NCI-H187 (cell line): ENCODE results near the gene TMEM151B.
"Not testable (repeated sequence)": the region's sequence is repeated elsewhere in the genome, so short reads cannot be mapped to it uniquely, and the experiment has no call there.

Experiments used
- DNase-seq, 2 experiments: peaks; one replicate each; lab custom pipeline; 2025; lab: John Stamatoyannopoulos, UW

Gene TMEM151B

DNA sequence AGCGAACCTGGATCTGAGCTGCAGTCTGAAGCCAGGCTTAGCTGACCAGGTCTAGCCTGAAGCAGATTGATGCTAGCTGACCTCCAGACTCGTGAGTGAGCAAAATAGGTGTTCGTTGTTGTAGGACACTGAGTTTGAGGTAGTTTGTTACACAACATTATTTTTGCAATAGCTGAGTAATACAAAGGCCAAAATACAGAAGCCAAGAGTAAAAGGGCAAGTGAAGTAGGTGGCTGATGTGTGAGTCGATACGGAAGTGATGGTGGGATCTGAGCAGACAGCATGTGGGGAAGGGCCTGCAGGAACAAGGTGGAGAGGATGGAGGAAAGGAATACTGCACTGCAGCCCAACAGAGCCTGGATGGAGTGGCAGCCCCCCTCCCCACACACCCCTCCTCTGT is 63.7 kb downstream of the TMEM151B start:
- DNase-seq, result no peak

DNA sequence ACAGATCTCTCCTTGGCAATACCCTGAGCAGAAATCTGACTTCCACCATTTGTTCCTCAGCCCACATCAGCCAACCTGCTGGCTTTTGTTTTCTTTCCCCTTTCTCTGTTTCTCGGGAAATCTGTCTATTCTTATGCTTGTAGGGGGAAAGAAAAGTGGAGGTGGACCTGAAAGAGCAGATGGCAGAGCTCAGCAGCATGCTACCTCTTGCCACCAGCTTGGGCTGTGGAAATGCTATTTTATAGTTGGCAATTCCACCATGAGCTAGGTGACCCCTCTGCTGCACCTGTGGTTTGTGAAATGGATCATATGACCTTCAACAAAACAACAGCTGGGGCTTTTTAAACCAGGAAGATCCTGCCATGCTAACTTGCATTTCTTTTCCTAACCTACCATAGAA is 65.4 kb downstream of the TMEM151B start:
- DNase-seq, result no peak

DNA sequence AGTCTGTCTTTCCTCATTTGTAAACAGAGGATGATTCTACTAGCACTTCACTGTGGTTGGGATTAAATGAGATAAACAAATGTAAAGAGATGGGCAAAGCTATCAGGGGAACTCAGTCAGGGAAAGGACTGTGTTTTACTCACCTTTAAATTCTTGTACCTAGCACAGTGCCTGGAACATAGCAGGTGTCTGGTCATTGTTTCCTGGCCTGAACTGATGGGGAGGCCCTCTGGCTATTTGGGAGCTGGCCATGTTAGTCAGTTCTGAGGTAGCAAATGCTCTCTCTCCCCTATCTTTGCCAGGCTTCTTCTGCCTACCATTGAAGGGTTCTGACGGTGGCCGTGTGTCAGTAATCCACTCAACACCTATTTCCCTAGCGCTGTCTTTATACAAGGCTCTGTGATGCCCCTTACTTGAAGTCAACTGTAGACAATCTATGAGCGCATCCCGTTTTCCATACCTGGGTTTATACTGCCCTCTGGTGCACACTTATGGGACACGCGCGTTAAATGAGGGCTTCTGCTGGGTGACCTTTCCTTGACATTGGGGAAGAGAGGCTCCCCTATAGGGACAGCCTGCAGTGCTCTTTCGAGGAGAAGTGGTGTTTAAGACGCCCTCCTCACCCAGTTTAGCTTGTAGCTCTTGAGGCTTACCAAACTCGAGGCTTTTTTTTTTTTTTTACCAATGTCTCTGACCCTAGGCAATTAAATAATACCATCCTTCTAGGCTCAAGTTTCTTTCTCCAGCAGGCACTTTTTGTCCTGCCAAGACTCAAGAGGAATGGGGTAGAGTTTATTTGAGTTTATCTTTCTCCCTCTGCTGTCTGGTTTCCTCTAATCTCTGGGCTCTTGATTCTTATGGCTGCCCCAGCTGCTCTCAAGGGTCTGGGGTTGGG is 68.2 kb downstream of the TMEM151B start:
- DNase-seq, result peak; percentile 37 to 70

DNA sequence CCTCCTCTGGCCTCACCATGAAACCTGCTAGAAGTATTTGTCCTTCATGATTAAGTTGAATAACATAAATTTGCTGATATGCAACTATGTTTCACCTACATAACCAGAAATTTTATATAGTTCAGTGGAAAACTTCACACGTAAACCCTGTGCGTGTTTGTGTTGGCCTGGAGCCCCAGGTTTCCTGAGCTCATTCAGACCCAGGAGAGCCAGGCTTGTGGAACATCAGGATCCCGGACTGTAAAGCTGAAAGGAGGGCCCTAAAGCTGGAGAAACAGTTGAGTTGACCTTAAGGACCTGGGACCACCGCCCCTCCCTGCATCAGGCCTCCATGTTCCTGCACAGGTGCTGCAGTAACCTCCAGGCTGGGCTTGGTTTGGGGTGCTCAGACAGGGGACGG is 69.1 kb downstream of the TMEM151B start:
- DNase-seq, result no peak

DNA sequence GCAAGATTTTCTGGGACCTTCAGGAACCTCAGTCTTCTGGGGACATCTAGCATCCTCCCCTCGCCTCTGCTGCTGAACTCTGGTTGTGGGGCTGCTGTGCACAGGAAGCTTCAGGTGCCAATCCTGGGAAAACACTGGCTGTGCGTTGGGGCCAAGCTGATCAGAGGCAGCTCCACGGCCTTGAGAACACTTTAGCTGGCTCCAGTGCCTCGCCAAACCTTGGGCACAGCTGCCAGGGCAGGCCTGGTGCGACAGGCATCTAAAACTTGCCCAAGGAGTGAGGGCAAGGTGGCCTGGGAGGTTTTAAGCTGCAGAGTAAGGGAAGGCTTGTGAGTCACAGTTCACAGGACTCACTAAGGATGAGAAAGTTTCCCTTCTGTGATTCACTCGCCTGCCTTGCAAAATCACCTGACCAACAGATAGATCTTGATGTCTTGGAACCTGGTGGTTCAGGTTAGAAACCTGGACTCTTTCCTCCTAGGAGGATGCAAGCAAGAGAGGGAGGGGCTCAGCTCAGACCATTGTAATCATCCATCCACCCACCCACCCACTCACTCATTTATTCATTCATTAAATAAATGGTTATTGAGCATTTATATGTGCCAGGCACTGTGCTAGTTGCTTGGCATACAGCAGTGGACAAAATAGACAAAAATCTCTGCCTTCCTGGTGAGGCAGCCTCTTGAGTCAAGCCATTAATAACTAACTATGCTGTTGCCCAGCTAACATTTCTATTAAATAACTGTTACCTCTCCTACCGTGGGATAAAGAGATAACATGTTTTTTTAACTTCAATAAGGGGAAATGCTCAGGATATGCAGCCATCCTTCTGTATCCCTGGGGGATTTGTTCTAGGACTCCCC is 69.7 kb downstream of the TMEM151B start:
- no peak for DNase-seq

DNA sequence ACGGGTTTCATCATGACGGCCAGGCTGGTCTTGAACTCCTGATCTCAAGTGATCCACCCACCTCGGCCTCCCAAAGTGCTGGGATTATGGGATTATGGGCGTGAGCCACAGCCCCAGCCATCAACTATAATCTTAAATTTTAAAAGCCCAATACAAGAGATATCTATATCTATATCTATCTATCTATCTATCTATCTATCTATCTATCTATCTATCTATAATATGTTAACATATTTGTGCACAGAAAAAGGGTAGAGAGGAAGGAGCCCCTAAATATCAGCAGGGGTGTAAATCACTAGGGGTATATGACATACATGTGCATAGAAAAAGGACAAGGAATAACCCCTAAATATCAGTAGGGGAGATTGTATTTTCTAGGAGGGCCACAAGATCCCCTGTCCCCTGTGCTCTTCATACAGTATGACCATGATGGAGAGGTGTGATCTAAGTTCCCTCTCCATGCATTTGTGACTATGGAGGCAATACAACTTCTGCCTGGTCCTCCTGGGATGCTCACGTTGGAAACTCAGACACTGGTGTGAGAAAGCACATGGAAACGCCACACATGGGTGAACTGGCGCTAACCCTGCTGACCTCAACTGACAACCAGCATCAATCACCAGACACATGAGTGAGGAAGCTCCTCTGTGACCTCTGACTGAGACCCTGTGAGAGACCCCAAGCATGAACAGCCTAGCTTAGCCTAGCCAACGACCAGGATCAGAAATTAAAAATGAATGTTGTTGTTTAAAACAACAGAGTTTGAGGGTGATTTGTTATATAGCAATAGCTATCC is 71.0 kb downstream of the TMEM151B start:
- DNase-seq, result no peak

- DNase-seq, result no peak
Observed at GRCh38 chr6:44342052-44342451, 71.8 kb downstream of the TMEM151B start.

GRCh38 chr6:44342489-44342888 is 72.2 kb downstream of the TMEM151B start, which contains the start of gene SPATS1:
Gene SPATS1 (plus strand): TSS chr6:44342650. CDS start chr6:44343096, 446 bp downstream.
- no peak for DNase-seq

DNA sequence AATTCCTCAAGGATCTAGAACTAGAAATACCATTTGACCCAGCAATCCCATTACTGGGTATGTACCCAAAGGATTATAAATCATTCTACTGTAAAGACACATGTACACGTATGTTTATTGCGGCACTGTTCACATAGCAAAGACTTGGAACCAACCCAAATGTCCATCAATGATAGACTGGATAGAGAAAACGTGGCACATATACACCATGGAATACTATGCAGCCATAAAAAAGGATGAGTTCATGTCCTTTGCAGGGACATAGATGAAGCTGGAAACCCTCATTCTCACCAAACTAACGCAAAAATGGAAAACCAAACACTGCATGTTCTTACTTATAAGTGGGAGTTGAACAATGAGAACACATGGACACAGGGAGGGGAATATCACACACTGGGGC is 76.6 kb downstream of the TMEM151B start:
- DNase-seq, result not testable (repeated sequence)

DNA sequence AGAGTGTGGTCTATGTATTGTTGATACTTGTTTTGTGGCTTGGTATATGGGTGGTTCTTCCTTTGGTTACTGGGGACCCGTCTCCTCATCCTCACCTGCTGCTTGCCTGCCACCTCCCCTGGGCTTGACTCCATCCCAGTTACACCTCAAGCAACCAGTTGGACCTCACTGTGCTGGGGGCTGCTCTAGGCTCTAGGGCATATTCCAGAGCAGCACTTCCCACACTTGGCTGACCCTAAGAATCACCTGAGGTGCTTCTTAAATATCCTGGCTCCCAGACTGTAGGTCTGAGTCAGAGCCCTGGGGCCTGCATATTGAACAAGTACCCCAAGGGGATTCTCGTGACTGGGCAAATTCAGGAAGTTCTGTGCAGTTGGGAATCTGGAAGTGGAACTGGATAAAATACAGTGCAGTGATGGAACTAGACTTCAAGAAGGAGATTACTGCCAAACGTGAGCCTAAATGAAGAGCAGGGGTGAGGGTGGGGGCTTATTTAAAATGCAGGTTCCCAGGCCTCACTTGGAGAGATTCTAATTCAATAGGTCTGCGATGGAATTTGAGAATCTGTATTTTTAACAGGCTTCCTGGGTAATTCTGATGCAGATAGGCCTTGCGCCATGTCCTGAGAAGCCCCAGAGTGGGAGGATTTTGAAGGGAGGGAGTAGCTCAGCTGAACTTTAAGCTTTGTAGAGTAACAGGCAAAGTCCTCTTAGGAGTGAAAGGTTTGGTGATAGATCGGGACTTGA is 79.8 kb downstream of the TMEM151B start:
- DNase-seq, result no peak

DNA sequence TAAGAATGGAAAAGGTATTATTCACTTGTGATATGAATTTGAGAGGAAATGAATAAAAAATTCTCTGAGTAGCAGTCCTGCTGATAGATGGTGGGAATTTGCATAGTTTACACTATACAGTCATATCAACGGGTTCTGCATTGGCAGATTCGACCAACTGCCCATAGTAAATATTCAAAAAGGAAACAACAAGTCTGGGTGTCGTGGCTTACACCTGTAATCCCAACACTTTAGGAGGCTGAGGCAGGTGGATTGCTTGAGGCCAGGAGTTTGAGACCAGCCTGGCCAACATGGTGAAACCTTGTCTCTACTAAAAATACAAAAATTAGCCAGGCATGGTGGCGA is 80.4 kb downstream of the TMEM151B start:
- not testable (repeated sequence) for DNase-seq

DNA sequence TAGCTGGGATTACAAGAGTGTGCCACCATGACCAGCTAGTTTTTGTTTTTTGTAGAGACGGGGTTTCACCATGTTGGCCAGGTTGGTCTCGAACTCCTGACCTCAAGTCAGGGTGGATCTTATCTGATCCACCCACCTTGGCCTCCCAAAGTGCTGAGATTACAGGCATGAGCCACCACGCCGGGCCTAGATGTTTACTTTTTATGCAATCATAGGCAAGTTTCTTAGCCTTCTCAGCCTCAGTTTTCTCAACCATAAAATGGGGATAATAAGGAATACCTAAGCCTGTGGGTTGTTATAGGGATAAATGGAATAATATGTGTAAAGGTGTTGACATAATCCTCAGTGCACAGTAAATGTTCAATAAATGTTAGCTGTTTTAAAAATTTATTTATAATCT is 82.0 kb downstream of the TMEM151B start:
- DNase-seq, result no peak

DNA sequence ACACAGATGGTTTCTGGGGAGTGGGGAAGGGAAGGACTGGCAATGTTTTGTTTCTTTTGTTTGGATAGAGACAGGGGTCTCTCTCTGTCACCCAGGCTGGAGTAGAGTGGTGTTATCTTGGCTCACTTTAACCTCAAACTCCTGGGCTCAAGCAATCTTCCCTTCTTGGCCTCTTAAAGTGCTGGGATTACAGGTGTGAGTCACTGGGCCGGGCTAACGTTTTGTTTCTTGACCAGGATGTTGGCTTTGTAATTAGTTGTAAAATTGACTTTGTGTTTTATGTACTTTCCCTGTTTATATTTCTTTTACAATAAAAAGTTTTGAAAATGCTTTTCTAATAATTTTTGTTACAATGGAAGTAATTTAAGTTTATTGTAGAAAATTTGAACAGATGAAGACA is 83.1 kb downstream of the TMEM151B start:
- DNase-seq, result no peak

DNA sequence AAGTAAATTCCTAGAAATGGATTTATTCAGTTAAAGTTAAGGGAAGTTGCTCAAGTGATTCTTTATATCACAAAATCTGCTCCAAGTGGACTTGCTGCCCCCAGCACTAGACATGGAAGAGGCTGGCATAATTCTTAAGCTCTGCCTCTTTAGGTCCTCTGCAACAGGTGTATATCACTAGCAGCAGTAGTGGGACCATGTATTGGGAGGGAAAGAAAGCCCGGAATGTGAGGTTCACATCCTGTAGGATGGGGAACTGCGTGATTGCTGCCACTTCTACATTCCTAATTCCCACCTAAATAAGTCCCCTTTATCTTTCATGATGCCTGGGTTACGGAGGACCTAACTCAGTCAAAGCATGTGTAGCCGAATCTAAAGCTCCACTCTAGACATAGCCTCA is 85.4 kb downstream of the TMEM151B start:
- no peak for DNase-seq

DNA sequence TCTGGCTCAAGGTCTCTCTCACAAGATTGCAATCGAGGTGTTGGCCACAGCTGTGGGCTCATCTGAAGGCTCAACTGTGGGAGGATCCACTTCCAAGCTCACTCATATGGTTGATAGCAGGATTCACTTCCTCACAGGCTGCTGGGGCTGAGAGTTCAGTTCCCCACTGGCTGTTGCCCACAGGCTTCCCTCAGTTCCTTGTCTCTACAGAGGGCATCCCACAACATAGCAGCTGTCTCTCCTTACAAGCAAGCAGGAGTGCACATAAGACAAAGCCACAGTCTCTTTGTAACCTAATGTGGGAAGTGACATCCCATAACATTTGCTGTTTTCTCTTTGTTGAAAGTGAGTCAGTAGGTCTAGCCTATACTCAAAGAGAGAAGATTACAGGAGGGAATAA is 86.2 kb downstream of the TMEM151B start:
- DNase-seq, result no peak
